Measurements from ENCODE around the gene MB.

The MB gene

DNA sequence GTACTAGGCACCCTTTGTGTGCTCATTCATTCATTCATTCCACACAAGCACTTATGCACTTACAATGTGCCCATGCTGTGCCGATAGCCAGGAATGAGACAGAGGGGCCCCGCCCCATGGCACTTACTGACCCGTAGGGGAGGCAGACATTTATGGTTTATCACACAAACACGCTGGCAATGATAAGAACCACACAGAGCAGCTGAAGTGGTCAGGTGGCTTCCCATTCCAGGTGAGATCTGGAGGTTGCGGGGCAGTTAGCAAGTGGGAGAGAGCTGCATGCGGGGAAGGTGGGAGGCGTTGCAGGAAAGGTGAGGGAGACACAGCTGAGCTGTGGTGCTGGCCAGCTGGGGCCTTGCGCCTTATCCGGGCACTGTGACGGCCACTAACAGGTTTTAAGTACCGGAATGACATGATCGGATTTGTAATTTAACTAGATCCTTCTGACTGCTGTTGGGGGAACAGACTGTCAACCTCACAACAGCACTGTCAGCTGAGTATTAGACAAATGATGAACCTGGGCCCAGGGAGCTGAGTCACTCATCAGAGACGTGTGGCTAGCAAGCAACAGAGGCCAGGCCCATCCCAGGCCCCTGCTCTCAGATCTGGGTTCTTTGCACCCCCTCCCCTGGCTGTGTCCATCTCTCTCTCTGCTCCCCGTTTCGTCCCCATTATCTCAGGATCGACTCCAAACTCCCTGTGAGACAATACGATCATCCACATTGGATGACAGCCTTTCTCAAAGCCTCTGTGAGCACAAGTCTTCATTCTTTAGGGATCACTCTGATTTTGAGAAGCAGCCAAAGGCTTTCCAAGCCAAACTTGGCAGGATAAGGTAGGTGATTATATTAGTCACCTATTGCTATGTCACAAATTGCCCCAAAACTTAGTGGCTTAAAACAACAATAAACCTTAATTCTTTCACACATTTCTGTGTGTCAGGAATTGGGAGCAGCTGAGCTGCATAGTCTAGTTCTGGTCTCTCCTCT, 48.1 kb downstream of the MB start:
- no peak for DNase-seq

GRCh38 chr22:35567351-35568141, 49.6 kb downstream of the MB start:
- DNase-seq, result no peak

DNA sequence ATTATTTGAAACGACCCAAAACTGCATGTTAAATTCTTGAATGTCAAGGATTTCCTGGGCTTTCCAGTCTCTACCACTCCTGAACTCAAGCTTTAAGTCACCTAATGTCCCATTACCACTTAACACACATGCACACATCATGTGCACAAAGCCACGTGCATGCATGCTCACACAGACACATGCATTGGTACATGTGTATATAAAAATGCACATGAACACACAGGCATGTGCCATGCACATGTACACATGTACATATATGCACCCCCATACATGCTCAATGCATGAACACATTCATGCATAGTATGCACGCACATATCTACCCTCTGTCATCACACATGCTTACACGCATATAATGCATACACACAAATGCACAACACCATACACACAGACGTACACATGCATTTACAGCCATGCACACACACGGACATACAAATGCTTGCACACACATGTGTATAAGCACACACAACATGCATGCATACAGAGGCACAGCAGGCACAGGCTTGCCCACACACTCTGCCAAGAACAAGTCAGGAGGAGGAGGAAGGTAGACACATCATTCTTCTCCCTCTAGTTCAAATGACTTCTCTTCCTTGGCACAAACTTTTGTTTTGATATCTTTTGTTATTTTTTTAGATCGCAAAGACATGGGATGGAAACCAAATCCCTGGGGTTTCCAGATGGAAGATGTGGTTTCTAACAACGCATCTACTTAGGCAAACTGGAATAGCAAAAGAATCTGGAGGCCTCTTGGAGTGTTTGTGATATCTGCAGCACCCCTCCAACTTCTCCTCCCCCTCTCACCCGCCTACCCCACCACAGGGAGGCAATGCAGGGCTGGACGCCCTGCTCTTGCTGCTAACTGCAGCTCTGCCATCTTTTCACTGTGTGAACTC, 51.9 kb downstream of the MB start:
- DNase-seq, result no peak

GRCh38 chr22:35563211-35563610, 53.9 kb downstream of the MB start:
- no peak for DNase-seq

DNA sequence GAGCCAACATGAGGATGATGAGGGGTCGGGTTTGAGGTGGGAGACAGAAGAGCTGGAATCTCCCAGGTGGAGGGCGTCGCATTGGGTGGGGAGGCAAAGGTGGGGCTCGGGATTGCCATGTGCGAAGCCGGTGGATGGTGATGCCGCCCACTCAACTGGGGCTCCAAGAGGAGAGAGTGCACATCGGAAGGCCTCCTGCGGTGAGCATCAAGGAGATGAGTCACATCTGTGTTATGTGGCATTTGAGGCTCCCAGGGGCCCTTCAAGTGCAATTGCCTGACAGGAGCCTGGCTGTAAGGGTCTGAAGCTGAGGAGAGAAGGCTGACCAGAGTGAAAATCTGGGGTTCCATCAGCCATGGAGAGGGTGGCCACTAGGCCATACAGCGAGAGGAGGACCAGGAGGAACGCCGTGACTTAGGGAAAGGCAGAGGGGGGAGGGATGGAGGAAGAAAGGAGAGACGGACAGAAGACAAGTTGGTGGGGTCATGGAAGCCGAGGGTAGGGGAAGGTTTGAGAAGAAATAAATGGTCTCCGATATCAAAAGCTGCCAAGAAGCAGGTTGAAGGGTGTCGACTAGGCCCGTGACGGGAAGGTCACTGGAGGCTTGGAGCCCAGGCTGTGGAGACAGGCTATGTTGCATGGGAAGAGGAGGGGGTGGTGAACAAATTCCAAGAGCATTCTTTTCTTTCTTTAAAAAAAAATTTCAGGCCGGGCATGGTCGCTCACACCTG, 55.2 kb downstream of the MB start:
- no peak for DNase-seq

- no peak for DNase-seq
These were observed 56.3 kb downstream of the MB start for GRCh38 chr22:35560824-35561223.

- DNase-seq, result no peak
These were observed 56.8 kb downstream of the MB start for GRCh38 chr22:35560366-35560765.

DNA sequence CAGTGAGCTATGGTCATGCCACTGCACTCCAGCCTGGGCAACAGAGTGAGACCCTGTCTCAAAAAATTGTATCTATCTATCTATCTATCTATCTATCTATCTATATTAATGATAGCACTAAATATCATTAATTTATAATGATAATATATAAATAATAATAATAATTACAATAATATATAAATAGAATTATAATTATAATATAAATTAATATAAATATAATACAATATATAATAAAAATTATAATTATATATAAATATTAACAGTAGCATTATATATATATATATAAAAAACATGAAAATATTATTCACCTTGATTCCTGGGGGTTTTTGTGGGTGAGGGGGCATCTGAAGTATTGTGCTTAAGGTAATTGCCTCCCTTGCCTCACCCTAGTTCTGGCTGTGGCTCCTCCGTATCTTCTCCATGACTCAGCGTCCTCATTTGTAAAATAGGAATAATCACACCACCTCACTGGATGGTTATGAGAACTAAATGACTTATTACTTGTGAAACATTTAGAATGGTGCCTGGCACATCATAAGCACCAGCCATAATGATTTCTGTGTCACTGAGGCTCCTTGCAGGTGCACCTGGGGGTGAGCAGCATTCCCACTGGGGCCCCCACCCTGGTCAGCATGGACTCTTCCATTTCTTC, 57.6 kb downstream of the MB start:
- DNase-seq, result no peak

DNA sequence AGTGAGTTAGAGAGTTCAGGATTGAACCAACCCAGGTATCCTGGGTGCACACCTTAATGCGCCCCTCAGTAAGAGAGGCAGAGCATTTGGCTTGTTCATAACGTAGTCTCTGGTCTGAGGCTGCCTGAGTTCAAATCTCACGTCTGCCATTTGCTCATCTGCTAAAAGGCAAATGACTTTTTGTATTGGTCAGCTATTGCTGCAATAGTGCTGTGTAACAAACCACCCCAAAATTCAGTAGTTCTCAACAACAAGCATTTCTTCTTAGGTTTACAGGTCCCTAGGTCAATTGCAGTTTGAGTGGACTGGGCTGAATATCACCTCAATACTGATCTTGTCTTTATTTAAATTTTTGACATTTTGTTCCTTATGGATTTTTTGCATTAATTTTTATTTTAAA, 58.4 kb downstream of the MB start:
- DNase-seq, result no peak

- DNase-seq, result no peak
These were observed 59.1 kb downstream of the MB start for GRCh38 chr22:35558031-35558430.

All from SHP77 (cell line).